ENCODE results near the gene RASGRF2. TPM values are rescaled to one million over a fixed set of nuclear protein-coding genes. Genes with fewer than 3 reads are reported as not detected.
A peak's percentile ranks its signal among the peaks of the same experiment; 100 is the strongest.

The RASGRF2 gene
- total RNA-seq, 1 experiment from 2014 or later, result under 0.01 TPM

- no peak for DNase-seq (ENCODE audit: low read depth)
Observed at GRCh38 chr5:81167078-81167477, 206.9 kb downstream of the RASGRF2 start.

- no peak for DNase-seq (ENCODE audit: low read depth)
Observed at GRCh38 chr5:81167544-81167943, 207.4 kb downstream of the RASGRF2 start.

- DNase-seq (ENCODE audit: low read depth), result no peak
Observed at GRCh38 chr5:81169924-81170323, 209.8 kb downstream of the RASGRF2 start.

GRCh38 chr5:81171769-81172168 lies 211.6 kb downstream of the RASGRF2 start:
- no peak for DNase-seq (ENCODE audit: low read depth)

GRCh38 chr5:81172710-81173109 lies 212.5 kb downstream of the RASGRF2 start:
- DNase-seq (ENCODE audit: low read depth), result no peak

- DNase-seq (ENCODE audit: low read depth), result no peak
Observed at GRCh38 chr5:81177061-81177460, 216.9 kb downstream of the RASGRF2 start.

- DNase-seq (ENCODE audit: low read depth), result no peak
Observed at GRCh38 chr5:81179959-81180358, 219.8 kb downstream of the RASGRF2 start.

GRCh38 chr5:81180780-81181460 lies 220.8 kb downstream of the RASGRF2 start:
- no peak for DNase-seq (ENCODE audit: low read depth)

GRCh38 chr5:81181576-81182316 lies 221.6 kb downstream of the RASGRF2 start:
- no peak for DNase-seq (ENCODE audit: low read depth)

- DNase-seq (ENCODE audit: low read depth), result no peak
Observed at GRCh38 chr5:81182396-81183390, 222.5 kb downstream of the RASGRF2 start.

- peak; percentile 18 for DNase-seq (ENCODE audit: low read depth)
Observed at GRCh38 chr5:81183811-81184748, 223.9 kb downstream of the RASGRF2 start.

- DNase-seq (ENCODE audit: low read depth), result no peak
Observed at GRCh38 chr5:81184749-81185110, 224.6 kb downstream of the RASGRF2 start.

GRCh38 chr5:81187885-81188284 lies 227.7 kb downstream of the RASGRF2 start:
- no peak for DNase-seq (ENCODE audit: low read depth)

- no peak for DNase-seq (ENCODE audit: low read depth)
Observed at GRCh38 chr5:81188962-81189361, 228.8 kb downstream of the RASGRF2 start.

GRCh38 chr5:81189875-81190498 lies 229.8 kb downstream of the RASGRF2 start:
- DNase-seq (ENCODE audit: low read depth), result no peak

- DNase-seq (ENCODE audit: low read depth), result no peak
Observed at GRCh38 chr5:81191726-81192372, 231.7 kb downstream of the RASGRF2 start.

- DNase-seq (ENCODE audit: low read depth), result no peak
Observed at GRCh38 chr5:81192373-81192750, 232.2 kb downstream of the RASGRF2 start.

GRCh38 chr5:81194633-81195334 lies 234.6 kb downstream of the RASGRF2 start:
- DNase-seq (ENCODE audit: low read depth), result peak; percentile 63

- DNase-seq (ENCODE audit: low read depth), result no peak
Observed at GRCh38 chr5:81195335-81195929, 235.3 kb downstream of the RASGRF2 start.
